Hepatic stellate cell (primary cell): Measurements from ENCODE around the gene GMPR.

Source experiments
- DNase-seq: peaks from one replicate; pipeline ENCODE4 v3.0.0; 2011; ENCODE audit warnings: low spot score

GMPR gene

GRCh38 chr6:16273256-16273655, 34.9 kb downstream of the GMPR start:
- peak; percentile 29 for DNase-seq

GRCh38 chr6:16274483-16274882, 36.1 kb downstream of the GMPR start:
- no peak for DNase-seq

DNA sequence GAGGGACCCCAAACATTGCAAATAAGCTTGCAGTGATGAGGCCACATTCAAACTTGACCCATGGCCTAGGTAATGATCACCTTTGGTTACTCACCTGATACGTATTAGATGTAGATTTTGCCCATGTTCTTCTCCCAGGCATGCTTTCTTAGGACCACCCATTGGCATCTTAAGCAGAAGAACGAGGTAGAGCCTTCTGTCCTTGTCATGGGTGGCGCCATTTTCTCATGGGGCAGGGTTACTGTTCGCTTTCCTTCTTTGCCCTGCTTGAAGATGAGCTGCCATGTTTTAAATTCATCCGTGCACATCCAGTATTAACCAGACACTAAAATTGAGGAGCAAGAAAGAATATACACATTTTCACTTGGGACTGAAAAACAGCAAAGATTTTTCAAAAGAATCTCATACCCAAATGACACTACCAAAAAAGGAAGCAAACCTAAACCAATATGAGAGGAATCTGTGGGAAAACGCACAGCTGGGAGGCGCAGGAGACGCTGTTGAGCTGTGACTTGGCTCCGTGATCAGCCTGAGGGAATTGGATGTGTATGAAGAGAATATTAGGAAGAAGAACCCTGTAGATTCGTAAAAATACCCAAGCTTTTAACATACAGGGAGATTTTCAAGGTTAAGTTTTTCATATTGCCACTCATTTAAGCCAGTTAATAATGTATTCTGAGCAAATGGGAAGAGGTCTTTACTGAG, 36.6 kb downstream of the GMPR start:
- no peak for DNase-seq

DNA sequence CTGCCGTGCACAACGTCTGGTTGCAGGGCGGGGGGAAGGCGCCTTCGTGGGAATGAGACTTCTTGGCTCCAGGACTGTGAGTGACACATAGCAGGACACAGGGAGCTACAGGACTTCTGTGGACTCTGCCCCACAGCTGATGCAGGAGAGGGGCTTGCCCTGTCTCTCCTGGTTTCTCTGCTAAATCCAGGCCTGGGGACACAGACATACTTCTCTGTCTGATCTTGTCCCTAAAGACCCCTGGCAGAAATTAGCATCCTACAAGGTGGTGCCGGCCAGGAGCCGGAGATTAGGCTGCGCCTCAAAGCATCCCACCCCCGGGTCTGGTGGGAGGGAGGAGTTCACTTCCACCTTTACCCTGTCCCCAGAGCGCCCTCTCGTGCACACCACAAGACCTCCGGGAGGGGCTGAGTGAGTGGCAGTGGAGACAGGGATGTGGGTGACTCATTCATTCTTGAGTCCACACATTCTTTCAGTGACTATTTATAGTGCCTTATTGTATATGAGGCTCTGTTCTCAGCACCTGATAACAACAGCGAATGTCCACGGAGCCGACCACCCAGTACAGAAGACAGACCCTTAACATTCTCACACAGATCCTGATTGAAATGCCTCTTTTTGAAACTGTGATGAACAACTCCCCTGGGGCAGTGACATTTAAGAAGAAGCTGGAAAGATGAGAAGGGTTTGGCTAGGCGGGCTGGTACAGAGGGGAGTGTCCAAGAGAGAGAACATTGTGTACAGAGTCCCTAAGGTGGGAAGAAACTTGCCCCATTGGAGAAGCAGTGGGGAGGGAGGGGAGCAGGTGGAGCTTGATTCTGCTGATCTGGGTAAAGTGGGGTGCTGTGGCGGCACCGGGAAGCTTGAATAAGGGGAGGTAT, 39.0 kb downstream of the GMPR start:
- peak; percentile 96 for DNase-seq

DNA sequence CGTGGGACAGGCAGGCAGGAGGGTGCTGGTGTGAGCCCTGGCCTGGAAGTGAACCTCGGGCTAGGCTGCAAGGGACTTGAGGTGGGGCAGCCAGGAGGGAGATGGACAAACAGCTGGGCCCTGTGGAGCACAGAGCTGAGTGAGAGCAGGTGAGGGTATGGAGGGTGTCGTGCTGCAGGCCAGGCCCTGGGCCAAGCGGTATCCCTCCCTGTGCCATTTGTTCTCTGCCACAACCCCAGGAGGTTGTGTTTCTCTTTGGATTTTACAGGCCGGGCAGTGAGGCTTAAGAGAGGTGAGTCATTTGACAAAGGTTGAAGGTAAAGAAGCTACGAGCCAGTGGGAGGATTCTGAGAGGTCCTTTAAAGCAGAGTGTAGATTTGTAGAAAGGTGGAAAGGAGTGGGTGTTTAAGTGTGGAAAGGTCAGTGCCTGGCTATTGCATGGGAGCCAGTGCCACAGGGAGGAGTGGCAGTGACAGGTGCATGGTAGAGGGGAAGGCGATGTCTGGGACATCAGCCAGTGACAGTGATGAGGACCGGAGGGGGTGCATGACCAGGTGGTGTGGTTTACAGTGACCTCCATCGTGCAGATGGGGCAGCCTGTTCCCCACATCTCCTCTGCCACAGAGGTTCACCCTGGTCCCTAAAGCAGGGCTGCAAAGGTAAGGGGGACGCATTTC, 39.8 kb downstream of the GMPR start:
- no peak for DNase-seq

DNA sequence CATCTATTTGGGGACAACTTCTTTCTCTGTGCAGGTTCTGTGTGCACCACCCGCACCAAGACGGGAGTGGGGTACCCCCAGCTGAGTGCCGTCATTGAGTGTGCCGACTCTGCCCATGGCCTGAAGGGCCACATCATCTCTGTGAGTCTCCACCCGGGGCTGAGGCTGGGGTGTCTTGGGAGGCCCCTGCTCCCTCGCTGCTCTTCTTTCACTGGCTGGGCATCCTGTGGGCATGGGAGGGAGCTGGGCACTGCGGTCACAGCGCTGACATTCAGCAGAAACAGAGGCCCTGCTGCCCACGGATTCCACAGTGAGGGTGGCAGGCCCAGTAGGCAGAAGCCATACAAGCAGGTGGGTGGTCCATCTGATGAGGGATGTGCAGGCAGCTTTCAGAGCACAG, 40.4 kb downstream of the GMPR start:
- DNase-seq: no peak

DNA sequence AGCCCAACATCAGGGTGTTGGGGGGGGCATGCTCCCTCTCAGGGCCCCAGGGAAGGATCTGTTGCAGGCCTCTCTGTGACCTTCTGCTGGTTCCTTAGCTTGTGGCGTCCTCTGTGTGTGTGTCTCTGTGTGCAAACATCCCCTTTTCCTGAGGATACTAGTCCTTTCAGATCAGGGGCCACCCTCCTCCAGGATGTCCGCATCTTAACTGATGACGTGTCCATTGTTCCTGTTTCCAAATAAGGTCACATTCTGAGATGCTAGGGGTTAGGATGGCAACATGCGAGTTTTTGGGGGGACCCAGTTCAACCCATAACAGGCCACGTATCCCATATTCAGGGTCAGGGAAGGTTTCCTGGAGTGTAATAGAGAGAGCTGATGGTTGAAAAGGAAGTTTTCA, 40.9 kb downstream of the GMPR start:
- DNase-seq: no peak

GRCh38 chr6:16282370-16282769, 44.0 kb downstream of the GMPR start:
- DNase-seq: no peak

DNA sequence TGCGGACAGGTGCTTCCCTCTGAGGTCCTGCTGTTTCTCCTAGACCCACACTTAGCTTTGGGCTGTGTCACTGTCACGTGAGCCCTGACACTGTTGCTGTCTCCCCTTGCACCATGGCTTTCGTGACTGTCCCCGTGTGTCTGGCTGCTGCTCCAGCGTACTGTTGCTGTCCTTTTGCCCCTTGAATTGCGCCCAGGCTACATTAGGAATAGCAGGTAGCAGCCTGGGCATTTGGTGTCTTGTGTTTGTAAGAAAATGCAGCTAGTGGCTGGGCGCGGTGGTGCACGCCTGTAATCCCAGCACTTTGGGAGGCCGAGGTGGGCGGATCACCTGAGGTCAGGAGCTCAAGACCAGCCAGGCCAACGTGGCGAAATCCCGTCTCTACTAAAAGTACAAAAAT, 46.1 kb downstream of the GMPR start:
- DNase-seq: no peak

GRCh38 chr6:16285467-16286150, 47.2 kb downstream of the GMPR start:
- DNase-seq: no peak

DNA sequence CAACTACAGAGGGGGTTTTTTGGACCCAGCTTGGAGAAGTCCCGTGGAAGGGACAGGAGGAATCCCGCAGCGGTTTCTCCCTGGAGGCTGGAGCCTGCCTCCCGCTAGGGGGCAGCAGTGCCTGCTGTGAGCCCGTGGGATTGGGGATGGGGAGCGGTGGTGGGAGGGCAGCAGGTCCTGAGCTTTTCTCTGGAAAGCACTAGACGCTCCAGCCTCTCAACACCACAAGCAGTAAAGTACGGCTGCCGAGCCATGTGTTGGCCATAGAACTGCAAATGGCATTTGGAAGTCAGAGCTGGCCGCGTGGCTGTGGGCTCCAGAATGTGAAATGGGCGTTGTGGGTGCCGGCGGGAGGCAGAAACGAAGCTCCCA, 47.8 kb downstream of the GMPR start:
- DNase-seq: peak; percentile 62

DNA sequence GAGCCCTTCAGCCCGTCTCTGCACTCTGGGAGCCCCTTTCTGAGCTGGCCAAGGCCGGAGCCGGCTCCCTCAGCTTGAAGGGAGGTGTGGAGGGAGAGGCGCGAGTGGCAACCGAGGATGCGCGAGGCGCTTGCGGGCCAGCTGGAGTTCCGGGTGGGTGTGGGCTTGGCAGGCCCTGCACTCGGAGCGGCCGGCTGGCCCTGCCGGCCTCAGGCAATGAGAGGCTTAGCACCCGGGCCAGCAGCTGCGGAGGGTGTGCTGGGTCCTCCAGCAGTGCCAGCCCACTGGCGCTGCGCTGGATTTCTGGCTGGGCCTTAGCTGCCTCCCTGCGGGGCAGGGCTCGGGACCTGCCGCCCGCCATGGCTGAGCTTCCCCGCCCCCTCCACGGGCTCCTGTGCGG, 49.8 kb downstream of the GMPR start:
- DNase-seq: no peak

DNA sequence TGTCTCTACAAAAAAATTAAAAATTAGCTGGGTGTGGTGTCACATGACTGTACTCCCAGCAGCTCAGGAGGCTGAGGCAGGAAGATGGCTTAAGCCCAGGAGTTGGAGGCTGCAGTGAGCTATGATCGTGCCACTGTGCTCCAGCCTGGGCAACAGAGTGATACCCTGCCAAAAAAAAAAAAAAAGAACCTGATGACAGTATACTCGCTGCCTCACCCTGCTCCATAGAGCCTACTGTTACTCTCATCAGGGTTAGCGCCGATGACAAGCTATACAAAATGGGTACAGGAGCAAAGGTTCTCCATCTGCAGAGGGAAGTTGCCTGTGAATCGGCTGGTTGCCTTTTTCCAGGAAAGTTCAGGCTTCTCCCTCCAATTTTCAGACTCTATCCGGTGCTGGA, 53.4 kb downstream of the GMPR start:
- DNase-seq: no peak

DNA sequence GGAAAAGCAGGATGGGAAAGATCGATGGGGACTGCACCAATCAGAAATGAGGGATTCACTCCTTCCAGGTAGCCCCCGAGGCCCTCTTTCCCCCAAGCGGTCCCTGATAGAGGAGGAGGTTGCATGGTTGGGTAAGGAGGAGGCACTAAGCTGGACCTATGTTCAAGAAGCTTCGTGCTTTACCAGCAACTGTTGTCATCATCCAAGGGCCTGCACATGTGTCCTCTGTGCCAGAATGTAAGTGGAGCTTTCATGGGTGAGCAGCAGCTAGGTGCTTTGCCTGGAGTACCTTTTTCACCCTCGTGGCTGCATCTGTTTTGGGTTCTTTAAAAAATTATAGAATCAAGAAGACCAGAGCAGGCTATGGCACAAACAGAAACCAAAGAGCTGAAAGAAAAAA, 54.0 kb downstream of the GMPR start:
- DNase-seq: no peak

GRCh38 chr6:16292942-16293341, 54.6 kb downstream of the GMPR start:
- DNase-seq: no peak

- DNase-seq: no peak
Measured at GRCh38 chr6:16294371-16294770, 56.0 kb downstream of the GMPR start.

DNA sequence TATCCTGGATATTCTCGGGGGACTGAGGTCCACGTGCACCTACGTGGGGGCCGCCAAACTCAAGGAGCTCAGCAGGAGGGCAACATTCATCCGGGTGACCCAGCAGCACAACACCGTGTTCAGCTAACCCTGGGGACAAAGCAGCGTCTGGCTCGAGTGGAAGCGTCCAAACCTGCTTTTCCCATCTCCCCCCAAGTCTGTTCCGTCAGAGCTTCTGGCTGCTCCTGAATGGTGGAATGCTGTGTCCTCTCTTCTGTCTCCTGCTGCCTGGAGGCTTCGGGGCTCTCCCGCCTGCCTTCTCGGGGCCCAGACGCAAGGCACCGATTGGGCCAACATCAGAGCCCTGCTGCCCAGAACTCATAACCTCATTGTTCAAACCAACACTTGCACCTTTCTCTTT, 56.7 kb downstream of the GMPR start:
- DNase-seq: no peak

DNA sequence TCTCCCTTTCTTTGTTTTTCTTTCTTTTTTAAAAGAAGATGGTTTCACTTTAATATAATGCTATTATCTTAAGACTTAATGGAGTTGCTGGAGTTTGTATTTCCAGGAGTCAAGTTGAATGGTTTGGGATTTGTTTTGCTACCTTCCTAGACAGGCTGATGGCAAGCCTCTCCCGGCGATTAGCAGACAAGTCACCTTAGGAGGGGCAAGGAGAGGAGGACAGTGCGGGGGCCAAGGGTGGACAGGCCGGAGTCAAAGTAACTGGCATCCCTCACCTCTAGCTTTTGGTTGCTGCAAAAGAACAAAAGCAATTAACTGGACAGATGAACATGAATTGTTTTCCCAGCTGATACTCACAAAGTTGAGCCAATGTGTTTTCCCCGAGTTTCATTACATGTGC, 57.1 kb downstream of the GMPR start:
- DNase-seq: no peak

DNA sequence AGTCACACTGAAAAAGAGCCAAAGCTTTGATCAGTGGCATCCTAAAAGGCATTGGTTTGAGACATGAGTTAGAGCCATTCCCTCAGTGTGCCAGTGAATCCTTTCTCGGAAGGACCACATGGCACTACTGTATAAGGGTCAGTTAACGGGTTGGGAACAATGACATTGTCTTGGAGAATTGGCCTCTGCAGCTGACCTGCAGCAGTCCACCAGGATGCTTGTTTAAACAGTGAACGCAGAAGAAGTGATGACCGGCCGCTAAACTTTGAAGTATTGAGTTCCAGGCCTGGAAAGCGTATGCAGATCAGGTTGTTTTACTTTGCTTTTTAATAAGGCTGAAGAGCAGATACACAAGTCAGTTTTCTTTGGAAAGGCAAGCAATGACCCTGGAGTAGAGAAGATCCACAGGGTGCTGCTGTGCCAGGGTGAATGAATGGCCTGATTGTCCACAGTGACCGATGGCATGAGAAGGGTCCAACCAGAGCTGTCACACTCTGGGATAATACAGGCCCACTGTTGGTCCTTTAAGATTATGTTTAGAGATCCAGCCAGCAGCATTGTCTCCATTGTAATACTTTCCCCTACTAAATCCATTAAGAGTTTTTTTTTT, 57.8 kb downstream of the GMPR start:
- DNase-seq: no peak

DNA sequence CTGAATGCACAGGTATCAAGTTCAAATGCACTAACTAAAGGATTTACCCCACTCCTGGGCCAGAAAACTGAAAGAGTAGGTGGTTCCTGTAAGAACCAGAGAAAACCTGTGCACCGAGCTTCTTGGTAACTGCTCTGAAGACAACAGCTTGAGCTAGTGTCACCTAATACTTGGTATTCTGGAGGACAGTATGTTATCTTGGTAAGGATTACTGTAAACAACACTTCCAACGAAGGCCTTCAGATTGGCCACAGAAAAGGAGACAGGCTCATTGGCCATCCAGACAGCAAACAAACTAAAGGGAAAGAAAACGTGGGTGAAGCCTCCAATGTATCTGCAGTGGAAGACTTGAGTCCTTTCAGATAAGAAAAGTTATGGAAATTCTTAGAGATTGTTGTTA, 61.5 kb downstream of the GMPR start:
- DNase-seq: no peak

DNA sequence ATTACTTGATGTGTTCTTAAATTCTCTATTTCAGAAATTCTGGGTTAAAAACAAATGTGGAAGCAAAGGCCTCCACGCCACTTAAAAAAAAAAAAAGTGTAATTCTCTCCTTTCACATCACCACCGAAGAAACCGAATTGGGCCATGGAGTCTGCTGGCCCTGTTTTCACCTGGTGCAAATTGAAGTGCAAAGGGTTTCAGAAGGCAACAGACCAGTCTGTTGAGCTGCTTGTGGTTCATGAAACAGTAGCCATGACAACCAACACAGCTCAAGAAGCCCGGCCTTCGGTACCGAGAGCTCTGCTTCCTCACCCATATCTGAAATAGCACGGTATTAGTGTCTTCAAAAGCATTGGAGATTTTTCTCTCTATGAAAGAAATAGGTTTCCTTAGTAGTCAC, 63.1 kb downstream of the GMPR start:
- DNase-seq: no peak
